Activated naive CD8-positive, alpha-beta T cell treated with anti-CD3 and anti-CD28 coated beads, Interleukin-2, amount 10 ng/mL, durations not matched to agents 7 days and 5 days (primary cell): ENCODE data around the gene CCT2. TPM values are rescaled to one million over a fixed set of nuclear protein-coding genes. Genes with fewer than 3 reads are reported as not detected.
A peak's percentile ranks its signal among the peaks of the same experiment; 100 is the strongest.

Experiments
- ATAC-seq: fragments of 150-1000 bp; cut with Tn5 transposase; one replicate; pipeline ENCODE4 v1.10.0; 2021; ENCODE audit warnings: low read depth, moderate library complexity
- POLR2A ChIA-PET: fragments of 350-600 bp; sonication (Branson Sonifier 250); formaldehyde crosslinking; loops from one replicate; lab custom pipeline; 2021; ENCODE audit warnings: antibody characterized with exemption; lab: Charles Lee
- DNase-seq: peaks from one replicate; pipeline ENCODE4 v3.0.0; 2021
- H3K27ac Mint-ChIP-seq: one replicate; pipeline ENCODE4 v1.8.0; 2022; ENCODE audit warnings: mild to moderate bottlenecking, mixed read lengths
- H3K27me3 Mint-ChIP-seq: one replicate; pipeline ENCODE4 v1.8.0; 2022; ENCODE audit warnings: mild to moderate bottlenecking, moderate library complexity, mixed read lengths
- H3K36me3 Mint-ChIP-seq: one replicate; pipeline ENCODE4 v1.8.0; 2021; ENCODE audit warnings: mild to moderate bottlenecking, mixed read lengths
- H3K4me1 Mint-ChIP-seq: one replicate; pipeline ENCODE4 v1.8.0; 2021; ENCODE audit warnings: mixed read lengths
- H3K4me3 Mint-ChIP-seq: one replicate; pipeline ENCODE4 v1.8.0; 2022; ENCODE audit warnings: mild to moderate bottlenecking, moderate library complexity, mixed read lengths
- H3K9me3 Mint-ChIP-seq: one replicate; pipeline ENCODE4 v1.8.0; 2021; ENCODE audit warnings: mixed read lengths
- total RNA-seq, 2 experiments: library from RNA; stranded (reverse); gene quantifications; one replicate each; pipeline ENCODE4 v1.2.3, GENCODE V29; 2021

The CCT2 gene
- total RNA-seq, result 100 to 1,000 TPM; 141 to 144 TPM

DNA sequence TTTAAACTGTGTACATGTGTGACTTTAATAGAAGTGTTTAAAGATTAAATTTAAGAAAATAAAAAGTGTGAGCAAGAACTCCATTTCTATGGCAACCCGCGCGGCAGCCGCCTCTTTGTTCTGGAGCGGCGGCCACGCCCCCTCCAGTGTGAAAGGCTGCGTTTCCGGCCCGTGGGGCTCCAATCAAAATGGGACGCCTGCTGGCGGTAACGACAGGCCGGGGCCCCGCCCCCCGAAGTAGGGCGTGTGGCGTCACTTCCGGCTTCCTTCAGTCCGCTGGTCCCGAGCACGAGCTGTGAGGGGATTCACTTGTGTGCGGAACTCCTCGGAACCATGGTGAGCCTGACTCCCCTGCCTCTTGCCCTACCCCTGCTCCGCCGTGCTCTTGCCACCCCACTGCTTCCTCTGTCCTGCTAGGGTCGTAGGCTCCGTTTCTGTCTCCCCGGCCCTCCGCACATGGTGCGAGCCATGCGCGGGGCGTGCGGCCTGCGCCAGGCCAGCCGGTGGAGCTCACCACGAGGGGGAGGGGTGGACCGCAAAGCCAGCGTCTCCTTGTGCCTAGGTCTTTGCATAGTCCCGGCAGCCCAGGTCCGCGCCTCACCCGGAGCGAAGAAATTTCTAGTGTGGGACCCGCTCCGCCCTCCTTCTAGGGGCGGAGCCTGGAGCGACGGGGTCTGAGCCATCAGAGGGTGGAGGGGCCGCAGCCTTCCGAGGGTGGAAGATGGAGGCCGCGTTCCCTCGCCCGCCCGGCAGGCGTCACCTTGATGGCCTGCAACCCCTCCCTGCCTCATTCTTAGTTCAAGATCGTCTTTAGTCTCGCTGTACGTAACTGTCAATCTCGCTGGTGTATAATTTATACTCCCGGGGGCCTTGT, at the start of gene CCT2:
TSS of gene CCT2 (plus strand) at position 271 of the 874 bp plus-strand sequence. CDS start at position 334, 63 bp downstream.
- POLR2A ChIA-PET, result interaction anchor here (1.0 to 1.2 kb wide), 6 partner anchors 15 to 658 kb away, joined by 3 to 9 read pairs (median 6); partner anchors contain the start of genes CNOT2 and FRS2
- peaks cover 11% of the 10 kb centered on the region for H3K36me3 Mint-ChIP-seq
- H3K27ac Mint-ChIP-seq, result peak within 1 kb of the TSS; percentile 98
- H3K27me3 Mint-ChIP-seq, result peaks cover 1% of the 10 kb centered on the region
- peak within 1 kb of the TSS; percentile 96 for H3K4me3 Mint-ChIP-seq
- H3K9me3 Mint-ChIP-seq, result no peaks in the 10 kb centered on the region
- peaks cover 4% of the 10 kb centered on the region for H3K4me1 Mint-ChIP-seq
- peak; percentile 95 for DNase-seq
- peak; percentile 91 for ATAC-seq

DNA sequence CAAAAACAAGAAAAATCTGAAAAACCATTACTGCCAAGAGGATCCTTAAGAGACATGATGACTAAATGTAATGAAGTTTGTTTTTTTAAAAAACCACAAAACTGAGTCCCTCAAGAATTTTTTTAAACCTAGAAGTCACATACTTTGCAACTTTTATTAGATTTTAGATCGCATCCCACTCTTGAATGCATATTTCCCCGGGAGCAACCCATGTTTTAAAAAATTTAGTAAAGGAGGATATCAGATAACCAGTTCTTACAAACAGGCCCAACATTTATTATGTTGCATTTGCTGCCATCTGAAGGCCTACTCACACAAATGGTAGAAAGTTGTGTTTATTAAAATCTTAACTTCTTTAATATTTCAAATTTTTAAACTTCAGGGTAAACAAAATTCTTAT, 44.3 kb upstream of the CCT2 start:
- no peaks in the 10 kb centered on the region for H3K27me3 Mint-ChIP-seq
- peaks cover 12% of the 10 kb centered on the region for H3K9me3 Mint-ChIP-seq
- H3K36me3 Mint-ChIP-seq, result peaks cover 18% of the 10 kb centered on the region
- H3K4me1 Mint-ChIP-seq, result no peaks in the 10 kb centered on the region
- ATAC-seq (no peak), DNase-seq (no peak)
- H3K4me3 Mint-ChIP-seq, result no peak overlapping the region
- no peak overlapping the region for H3K27ac Mint-ChIP-seq
- POLR2A ChIA-PET, result no interaction called here

DNA sequence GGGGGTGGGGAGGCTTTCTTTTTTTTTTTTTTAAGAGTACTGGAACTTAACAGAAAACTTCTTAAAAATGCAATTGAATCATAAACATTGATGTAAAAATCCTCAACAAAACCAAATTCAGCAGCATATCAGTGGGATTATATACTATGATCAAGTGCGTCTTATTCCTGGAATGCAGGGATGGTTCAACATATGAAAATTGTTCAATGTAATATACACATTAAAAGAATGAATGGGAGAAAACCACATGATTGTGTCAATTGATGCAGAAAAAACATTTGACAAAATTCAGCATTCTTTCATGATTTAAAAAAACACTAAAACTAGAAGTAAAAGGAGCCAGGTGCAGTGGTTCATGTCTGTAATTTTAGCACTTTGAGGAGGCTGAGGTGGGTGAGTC, 41.2 kb upstream of the CCT2 start:
- Mint-ChIP-seq H3K36me3 (peaks cover 18% of the 10 kb centered on the region), H3K27me3 (no peaks in the 10 kb centered on the region), H3K4me1 (no peaks in the 10 kb centered on the region), H3K4me3 (no peak overlapping the region), H3K27ac (no peak overlapping the region), H3K9me3 (peaks cover 12% of the 10 kb centered on the region)
- POLR2A ChIA-PET, result interaction anchor here (1.6 kb wide), 1 partner anchor 74 kb away, joined by 3 read pairs; the partner anchor contains the start of gene FRS2
- DNase-seq, result no peak
- no peak for ATAC-seq

DNA sequence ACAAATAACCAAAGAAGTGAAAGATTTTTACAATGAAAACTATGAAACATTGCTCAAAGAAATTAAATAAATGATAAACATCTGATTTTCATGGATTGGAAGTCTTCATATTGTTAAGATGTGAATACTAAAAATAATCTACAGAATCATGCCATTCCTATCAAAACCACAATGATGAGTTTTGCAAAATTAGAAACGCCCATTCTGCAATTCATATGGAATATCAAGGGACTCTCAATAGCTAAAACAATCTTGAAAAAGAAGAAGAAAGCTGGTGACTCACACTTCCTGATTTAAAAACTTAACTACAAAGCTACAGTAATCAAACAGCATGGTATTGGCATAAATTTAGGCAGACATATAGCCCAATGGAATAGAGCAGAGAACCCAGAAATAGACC, 40.2 kb upstream of the CCT2 start:
- Mint-ChIP-seq H3K27ac (no peak overlapping the region), H3K9me3 (peaks cover 12% of the 10 kb centered on the region), H3K4me1 (no peaks in the 10 kb centered on the region), H3K4me3 (no peak overlapping the region), H3K27me3 (no peaks in the 10 kb centered on the region), H3K36me3 (peaks cover 21% of the 10 kb centered on the region)
- DNase-seq (no peak), ATAC-seq (no peak)
- POLR2A ChIA-PET, result no interaction called here

GRCh38 chr12:69546693-69547438, 38.4 kb upstream of the CCT2 start:
- Mint-ChIP-seq H3K4me1 (no peaks in the 10 kb centered on the region), H3K27ac (no peak overlapping the region), H3K4me3 (no peak overlapping the region), H3K9me3 (peaks cover 12% of the 10 kb centered on the region), H3K36me3 (peaks cover 16% of the 10 kb centered on the region), H3K27me3 (no peaks in the 10 kb centered on the region)
- no peak for ATAC-seq
- DNase-seq, result no peak
- POLR2A ChIA-PET, result no interaction called here

GRCh38 chr12:69548687-69549086, 36.6 kb upstream of the CCT2 start:
- H3K4me3 Mint-ChIP-seq, result no peak overlapping the region
- POLR2A ChIA-PET, result no interaction called here
- peaks cover 7% of the 10 kb centered on the region for H3K9me3 Mint-ChIP-seq
- H3K36me3 Mint-ChIP-seq, result peaks cover 10% of the 10 kb centered on the region
- no peak for DNase-seq
- ATAC-seq, result no peak
- H3K27ac Mint-ChIP-seq, result no peak overlapping the region
- H3K4me1 Mint-ChIP-seq, result no peaks in the 10 kb centered on the region
- H3K27me3 Mint-ChIP-seq, result no peaks in the 10 kb centered on the region

DNA sequence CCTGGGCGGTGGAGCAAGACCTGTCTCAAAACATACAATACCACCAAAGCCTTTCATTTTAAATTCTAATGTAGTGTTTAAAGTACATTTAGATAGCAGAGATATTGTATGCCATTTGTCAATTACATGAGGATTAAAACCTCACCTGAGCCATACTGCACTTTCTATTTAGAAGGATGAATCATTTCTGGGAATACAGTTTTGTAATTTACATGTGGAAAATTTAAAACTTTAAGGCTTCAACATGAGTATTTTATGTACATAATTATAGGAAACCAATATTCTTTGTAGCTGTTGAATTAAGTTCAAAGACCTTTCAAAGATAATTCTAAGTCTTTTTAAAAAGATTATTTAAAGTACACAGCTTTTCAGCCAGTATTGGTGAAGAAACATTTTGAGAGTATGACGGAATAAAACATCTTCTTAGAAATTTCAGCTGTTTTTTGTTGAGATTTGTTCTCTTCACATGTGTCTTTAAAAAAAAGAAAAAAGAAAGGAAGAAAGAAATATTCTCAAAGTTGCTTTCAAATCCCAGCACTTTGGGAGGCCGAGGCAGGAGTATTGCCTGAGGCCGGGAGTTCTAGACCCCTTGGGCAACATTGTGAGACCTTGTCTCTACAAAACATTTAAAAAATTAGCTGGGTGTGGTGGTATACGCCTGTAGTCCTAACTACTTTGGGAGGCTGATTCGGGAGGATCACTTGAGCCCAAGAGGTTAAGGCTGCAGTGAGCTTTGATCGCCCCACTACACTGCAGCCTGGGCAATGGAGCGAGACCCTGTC, 34.5 kb upstream of the CCT2 start:
- peaks cover 3% of the 10 kb centered on the region for H3K9me3 Mint-ChIP-seq
- H3K27ac Mint-ChIP-seq, result no peak overlapping the region
- no peaks in the 10 kb centered on the region for H3K4me1 Mint-ChIP-seq
- H3K36me3 Mint-ChIP-seq, result peaks cover 6% of the 10 kb centered on the region
- no peak overlapping the region for H3K4me3 Mint-ChIP-seq
- POLR2A ChIA-PET, result no interaction called here
- ATAC-seq (no peak), DNase-seq (no peak)
- H3K27me3 Mint-ChIP-seq, result no peaks in the 10 kb centered on the region

DNA sequence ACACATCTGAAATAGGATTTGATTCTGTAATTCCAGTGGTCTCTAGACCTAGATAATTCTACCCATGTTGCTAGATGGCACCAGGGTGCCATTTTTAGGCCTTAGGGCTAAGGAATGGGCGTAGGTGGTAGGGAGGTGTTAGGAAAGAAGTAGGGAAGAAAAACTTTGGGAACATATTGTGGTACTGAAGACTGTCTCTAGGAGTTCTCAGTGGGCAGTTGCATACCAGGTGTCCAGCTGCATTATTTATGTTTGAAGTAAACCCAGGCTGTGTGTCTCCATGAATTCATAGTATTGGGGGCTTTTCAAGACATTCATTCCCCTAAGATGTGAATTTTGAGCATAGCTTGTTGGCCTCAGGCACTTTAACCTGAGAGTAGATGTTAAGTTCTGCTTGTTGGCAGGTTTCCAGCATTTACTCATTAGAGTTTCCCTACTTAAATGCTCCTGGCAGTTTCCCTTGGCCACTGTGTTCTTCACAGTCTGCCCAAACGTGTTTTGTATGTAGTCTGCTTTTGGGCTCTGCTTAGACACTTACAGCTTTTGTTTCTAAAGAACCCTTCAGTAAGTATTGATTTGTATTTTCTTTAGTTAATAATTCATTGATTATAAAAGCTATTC, 31.5 kb upstream of the CCT2 start:
- DNase-seq (no peak), ATAC-seq (no peak)

GRCh38 chr12:69555461-69555860, 29.8 kb upstream of the CCT2 start:
- no peak for DNase-seq
- H3K9me3 Mint-ChIP-seq, result no peaks in the 10 kb centered on the region
- peaks cover 1% of the 10 kb centered on the region for H3K36me3 Mint-ChIP-seq
- POLR2A ChIA-PET, result no interaction called here
- ATAC-seq, result no peak
- H3K4me1 Mint-ChIP-seq, result no peaks in the 10 kb centered on the region
- H3K27ac Mint-ChIP-seq, result no peak overlapping the region
- no peak overlapping the region for H3K4me3 Mint-ChIP-seq
- H3K27me3 Mint-ChIP-seq, result no peaks in the 10 kb centered on the region

More for the DNA sequence above, 31.5 kb upstream of the CCT2 start:
- POLR2A ChIA-PET, result no interaction called here
- Mint-ChIP-seq H3K27ac (no peak overlapping the region), H3K4me3 (no peak overlapping the region), H3K9me3 (no peaks in the 10 kb centered on the region), H3K36me3 (peaks cover 4% of the 10 kb centered on the region), H3K27me3 (no peaks in the 10 kb centered on the region), H3K4me1 (no peaks in the 10 kb centered on the region)

DNA sequence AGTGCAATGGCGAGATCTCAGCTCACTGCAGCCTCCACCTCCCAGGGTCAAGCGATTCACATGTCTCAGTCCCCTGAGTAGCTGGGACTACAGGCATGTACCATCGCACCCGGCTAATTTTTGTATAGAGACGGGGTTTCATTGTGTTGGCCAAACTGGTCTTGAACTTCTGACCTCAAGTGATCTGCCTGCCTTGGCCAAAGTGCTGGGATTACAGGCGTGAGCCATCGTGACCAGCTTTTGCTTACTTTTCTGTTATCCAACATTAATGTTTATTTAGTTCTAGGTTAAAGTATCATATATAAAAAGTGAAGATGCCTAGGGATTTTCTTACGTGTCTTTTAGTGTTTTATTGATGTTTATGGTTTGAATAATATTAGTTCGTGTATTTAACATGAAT, 28.9 kb upstream of the CCT2 start:
- ATAC-seq (no peak), DNase-seq (no peak)
- Mint-ChIP-seq H3K4me3 (no peak overlapping the region), H3K27me3 (no peaks in the 10 kb centered on the region), H3K4me1 (no peaks in the 10 kb centered on the region), H3K27ac (no peak overlapping the region), H3K9me3 (no peaks in the 10 kb centered on the region), H3K36me3 (peaks cover 1% of the 10 kb centered on the region)
- POLR2A ChIA-PET, result no interaction called here

DNA sequence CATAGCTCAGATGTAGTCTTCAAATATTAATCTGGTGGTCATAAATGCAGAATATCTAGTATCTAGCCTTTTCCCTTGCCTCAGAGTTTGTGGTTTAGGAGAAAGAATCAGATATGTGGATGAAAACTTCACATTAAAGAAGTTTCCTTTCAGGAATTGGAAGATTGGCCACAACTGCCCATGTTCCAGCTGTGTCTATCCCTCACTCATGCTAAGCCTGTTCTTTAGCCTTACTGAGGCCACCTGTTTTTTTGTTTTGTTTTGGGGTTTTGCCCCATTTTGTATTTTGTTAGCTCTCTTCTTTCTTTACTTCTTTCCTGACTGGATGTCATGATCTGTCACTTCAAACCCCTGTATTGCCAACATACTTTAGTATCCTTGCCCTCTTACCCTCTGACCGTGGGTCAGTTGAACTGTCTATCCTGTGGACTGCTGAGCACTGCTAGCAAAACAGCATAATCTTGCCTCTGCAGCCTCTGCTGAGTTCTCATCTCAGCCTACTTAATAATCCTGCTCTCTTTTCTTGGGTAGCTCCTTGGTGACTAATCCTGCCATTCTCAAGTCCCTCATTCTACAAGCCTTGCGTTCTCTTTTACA, 22.0 kb upstream of the CCT2 start:
- POLR2A ChIA-PET, result no interaction called here
- Mint-ChIP-seq H3K27ac (no peak overlapping the region), H3K4me1 (no peaks in the 10 kb centered on the region)

GRCh38 chr12:69566603-69567002, 18.7 kb upstream of the CCT2 start:
- Mint-ChIP-seq H3K4me3 (no peak overlapping the region), H3K27me3 (no peaks in the 10 kb centered on the region), H3K9me3 (no peaks in the 10 kb centered on the region), H3K27ac (no peak overlapping the region), H3K4me1 (peaks cover 2% of the 10 kb centered on the region), H3K36me3 (peaks cover 9% of the 10 kb centered on the region)
- POLR2A ChIA-PET, result no interaction called here
- no peak for ATAC-seq
- DNase-seq, result no peak

More for the DNA sequence above, 22.0 kb upstream of the CCT2 start:
- ATAC-seq (no peak), DNase-seq (no peak)
- H3K9me3 Mint-ChIP-seq, result no peaks in the 10 kb centered on the region
- H3K27me3 Mint-ChIP-seq, result no peaks in the 10 kb centered on the region
- no peak overlapping the region for H3K4me3 Mint-ChIP-seq
- H3K36me3 Mint-ChIP-seq, result peaks cover 3% of the 10 kb centered on the region
